HepG2 (cell line): ENCODE measurements around the gene DDX39B.
"Not testable (repeated sequence)": the region's sequence is repeated elsewhere in the genome, so short reads cannot be mapped to it uniquely, and the experiment has no call there.

Source experiments
- NFATC3 ChIP-seq: sonication (generic); formaldehyde crosslinking; IDR thresholded peaks from 2 replicates; pipeline ENCODE4 v1.5.1; 2020; ENCODE audit warnings: mild to moderate bottlenecking, missing genetic modification reagents
- ZNF260 ChIP-seq: sonication (generic); formaldehyde crosslinking; IDR thresholded peaks from 2 replicates; pipeline ENCODE4 v1.4.0; 2020; ENCODE audit warnings: missing genetic modification reagents, low read depth, mild to moderate bottlenecking, borderline replicate concordance
- TF ChIP-seq, protein P1 (sequence below): sonication (generic); formaldehyde crosslinking; IDR thresholded peaks from 2 replicates; pipeline ENCODE4 v1.5.0; 2020; ENCODE audit warnings: mild to moderate bottlenecking, missing genetic modification reagents, moderate library complexity

DNA sequence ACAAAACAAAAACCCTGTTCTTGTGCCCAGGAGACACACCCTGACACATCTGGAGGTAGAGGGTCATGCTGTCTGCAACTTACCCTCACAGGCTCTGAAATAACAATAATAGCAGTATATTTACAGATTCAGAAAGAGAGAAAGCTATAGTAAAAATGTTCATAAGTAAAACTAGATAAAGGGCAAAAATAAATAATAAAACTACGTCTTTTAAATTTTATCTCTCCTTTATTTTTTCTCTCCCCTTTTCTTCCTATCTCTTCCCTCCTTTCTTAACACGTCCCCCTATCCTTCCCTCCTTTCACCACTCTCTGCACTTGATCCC is 48.3 kb downstream of the DDX39B start:
- TF ChIP-seq NFATC3 (CRISPR knock-in tag); ZNF260: not testable (repeated sequence)
- TF ChIP-seq, protein P1, sequence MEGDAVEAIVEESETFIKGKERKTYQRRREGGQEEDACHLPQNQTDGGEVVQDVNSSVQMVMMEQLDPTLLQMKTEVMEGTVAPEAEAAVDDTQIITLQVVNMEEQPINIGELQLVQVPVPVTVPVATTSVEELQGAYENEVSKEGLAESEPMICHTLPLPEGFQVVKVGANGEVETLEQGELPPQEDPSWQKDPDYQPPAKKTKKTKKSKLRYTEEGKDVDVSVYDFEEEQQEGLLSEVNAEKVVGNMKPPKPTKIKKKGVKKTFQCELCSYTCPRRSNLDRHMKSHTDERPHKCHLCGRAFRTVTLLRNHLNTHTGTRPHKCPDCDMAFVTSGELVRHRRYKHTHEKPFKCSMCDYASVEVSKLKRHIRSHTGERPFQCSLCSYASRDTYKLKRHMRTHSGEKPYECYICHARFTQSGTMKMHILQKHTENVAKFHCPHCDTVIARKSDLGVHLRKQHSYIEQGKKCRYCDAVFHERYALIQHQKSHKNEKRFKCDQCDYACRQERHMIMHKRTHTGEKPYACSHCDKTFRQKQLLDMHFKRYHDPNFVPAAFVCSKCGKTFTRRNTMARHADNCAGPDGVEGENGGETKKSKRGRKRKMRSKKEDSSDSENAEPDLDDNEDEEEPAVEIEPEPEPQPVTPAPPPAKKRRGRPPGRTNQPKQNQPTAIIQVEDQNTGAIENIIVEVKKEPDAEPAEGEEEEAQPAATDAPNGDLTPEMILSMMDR (CRISPR knock-in tag): not testable (repeated sequence)
